ENCODE results near the gene OTOG.

OTOG gene

GRCh38 chr11:17672469-17672868, 125.4 kb downstream of the OTOG start:
- no peak for DNase-seq

- no peak for DNase-seq
These were observed 126.9 kb downstream of the OTOG start for GRCh38 chr11:17673951-17674350.

DNA sequence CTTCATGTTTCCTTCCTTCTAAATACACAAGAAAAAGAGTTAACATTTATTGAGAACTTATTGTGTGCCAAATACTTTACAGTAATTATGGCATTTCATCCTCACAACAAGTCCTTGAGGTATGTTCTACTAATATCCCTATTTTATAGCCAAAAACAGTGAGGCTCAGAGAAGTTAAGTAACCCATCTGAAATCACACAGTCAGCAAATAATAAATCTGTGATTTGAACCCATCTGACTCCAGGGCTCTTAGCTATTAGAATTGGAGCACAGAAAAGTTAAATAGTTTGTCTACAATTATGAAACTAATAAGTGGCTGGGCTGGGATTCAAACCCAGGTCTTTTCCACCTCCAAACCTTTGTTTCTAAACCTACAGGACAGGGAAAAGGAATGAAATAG, 135.8 kb downstream of the OTOG start:
- DNase-seq = no peak

DNA sequence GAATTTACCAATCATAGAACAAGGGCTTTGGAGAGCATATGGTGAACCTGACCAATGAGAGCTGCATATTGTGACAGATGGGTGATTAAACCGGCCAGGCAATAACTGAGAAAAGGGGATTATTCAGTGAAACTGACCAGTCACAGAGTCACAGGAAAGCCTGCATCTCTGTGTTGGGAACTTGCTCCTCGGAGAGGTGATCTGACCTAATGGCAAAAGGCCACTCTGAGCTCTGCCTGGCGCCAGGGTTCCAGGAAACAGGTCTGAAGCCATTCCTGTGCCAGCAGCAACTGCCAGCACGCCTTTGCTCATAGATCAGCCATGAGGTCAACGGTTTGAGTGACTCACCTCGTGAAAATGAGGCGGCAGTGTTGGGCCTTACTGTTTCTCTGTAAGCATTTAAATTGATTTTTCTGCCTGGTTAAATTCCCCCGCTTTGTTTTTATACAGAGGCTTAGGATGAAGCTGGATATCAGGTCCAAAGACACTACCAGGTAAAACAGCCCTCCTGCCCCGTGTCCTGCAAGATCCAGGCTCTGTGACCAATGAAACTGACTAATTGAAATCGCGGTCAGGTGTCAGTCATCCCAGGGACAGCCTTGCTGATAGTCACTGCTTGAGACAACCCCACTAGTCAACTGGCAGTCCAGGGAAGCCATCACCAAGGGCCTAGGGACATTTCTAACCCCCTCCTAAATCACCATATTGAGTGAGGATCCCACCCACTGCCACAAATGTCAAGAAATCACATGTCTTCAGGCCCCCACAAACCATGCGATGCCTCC, 136.5 kb downstream of the OTOG start:
- no peak for DNase-seq

- no peak for DNase-seq
These were observed 137.5 kb downstream of the OTOG start for GRCh38 chr11:17684550-17684949.

GRCh38 chr11:17686231-17686980, 139.3 kb downstream of the OTOG start:
- DNase-seq = no peak

GRCh38 chr11:17687946-17688670, 141.0 kb downstream of the OTOG start:
- DNase-seq = no peak

GRCh38 chr11:17691550-17691949, 144.5 kb downstream of the OTOG start:
- no peak for DNase-seq

GRCh38 chr11:17691976-17692375, 144.9 kb downstream of the OTOG start:
- DNase-seq = no peak

GRCh38 chr11:17692931-17693330, 145.9 kb downstream of the OTOG start:
- DNase-seq = no peak

GRCh38 chr11:17693531-17693930, 146.5 kb downstream of the OTOG start:
- no peak for DNase-seq

- DNase-seq = no peak
These were observed 147.5 kb downstream of the OTOG start for GRCh38 chr11:17694494-17695110.

GRCh38 chr11:17695454-17696441, 148.7 kb downstream of the OTOG start:
- DNase-seq = no peak

DNA sequence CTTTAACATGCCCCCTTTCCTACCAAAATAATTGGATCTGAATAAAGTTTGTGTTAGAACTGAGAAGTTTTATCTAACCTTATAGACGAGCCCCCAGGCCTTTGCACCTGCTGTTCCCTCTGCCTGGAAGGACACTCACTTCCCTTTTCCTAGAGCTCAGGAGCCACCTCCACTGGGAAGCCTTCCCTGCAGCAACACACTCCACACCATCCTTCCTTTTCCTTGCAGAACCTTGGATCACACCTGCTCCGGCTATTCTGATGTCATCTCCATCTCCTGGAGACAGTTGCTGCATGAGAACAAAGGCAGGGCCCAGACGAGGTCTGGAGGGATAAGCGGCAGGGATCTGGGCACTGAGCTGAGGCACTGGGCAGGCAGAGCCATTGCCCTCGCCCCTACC, 149.7 kb downstream of the OTOG start:
- DNase-seq = no peak
